Type B pancreatic cell (in vitro differentiated cells): Measurements from ENCODE around the gene BPIFA1. TPM values are rescaled to one million over a fixed set of nuclear protein-coding genes. Genes with fewer than 3 reads are reported as not detected.

ENCODE experiments used
- DNase-seq: peaks from one replicate; pipeline ENCODE4 v3.0.0; 2021; ENCODE audit warnings: mixed read lengths; ENCODE audit not compliant: unreplicated experiment; ENCODE audit errors: extremely low spot score
- H3K27ac Mint-ChIP-seq: 2 replicates; pipeline ENCODE4 v1.8.0; 2021; ENCODE audit warnings: mild to moderate bottlenecking, mixed read lengths
- H3K27me3 Mint-ChIP-seq: 2 replicates; pipeline ENCODE4 v1.8.0; 2021; ENCODE audit warnings: mixed read lengths
- H3K36me3 Mint-ChIP-seq: 2 replicates; pipeline ENCODE4 v1.8.0; 2021; ENCODE audit warnings: mixed read lengths
- H3K4me1 Mint-ChIP-seq: one replicate; pipeline ENCODE4 v1.8.0; 2021; ENCODE audit warnings: mixed read lengths; ENCODE audit not compliant: unreplicated experiment
- H3K4me3 Mint-ChIP-seq: 2 replicates; pipeline ENCODE4 v1.8.0; 2021; ENCODE audit warnings: mild to moderate bottlenecking, mixed read lengths
- H3K9me3 Mint-ChIP-seq: 2 replicates; pipeline ENCODE4 v1.8.0; 2021; ENCODE audit warnings: mixed read lengths
- long read RNA-seq: library from polyadenylated mRNA; unstranded; transcript quantifications from one replicate; pipeline ENCODE4 v2.0.0, GENCODE V29; 2020
- total RNA-seq: library from RNA; stranded (reverse); gene quantifications from 2 replicates; pipeline ENCODE4 v1.2.1, GENCODE V29; 2021; ENCODE audit warnings: low replicate concordance
- TF ChIP-seq, protein P1 (sequence below): fragments of 200-600 bp; sonication (generic); conservative IDR thresholded peaks from 2 replicates; pipeline ENCODE4 v1.5.0; 2021; ENCODE audit warnings: antibody characterized with exemption, mild to moderate bottlenecking

The BPIFA1 gene
- 0.69 and 0.97 TPM in 2 replicates for total RNA-seq
- long read RNA-seq, partial matches to known transcripts: 0 of 2 reads
- long read RNA-seq, other reads (novel, unspliced or antisense): 0 of 2 reads

DNA sequence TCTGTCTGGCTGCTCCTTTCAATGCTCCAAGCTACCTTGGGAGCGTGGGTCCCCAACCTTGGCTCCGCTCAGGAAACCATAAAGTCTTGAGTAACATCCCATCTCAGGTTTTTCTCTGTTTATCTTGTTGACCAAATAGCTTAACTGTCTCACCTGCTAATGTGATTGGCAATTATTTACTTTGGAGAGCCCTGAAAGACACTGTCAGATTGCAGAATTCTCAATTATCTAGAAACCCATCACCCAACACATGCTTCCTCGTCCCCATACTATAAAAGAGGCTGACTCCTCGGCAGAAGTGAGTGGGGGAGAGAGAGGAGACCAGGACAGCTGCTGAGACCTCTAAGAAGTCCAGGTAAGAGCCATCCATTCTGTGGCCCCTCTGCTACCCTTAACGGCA is at the start of gene BPIFA1:
Gene BPIFA1 (plus strand): TSS at position 301 of the 400 bp plus-strand sequence. CDS start 1,716 bp downstream, outside the sequence.
- no peak for DNase-seq
- TF ChIP-seq, protein P1, sequence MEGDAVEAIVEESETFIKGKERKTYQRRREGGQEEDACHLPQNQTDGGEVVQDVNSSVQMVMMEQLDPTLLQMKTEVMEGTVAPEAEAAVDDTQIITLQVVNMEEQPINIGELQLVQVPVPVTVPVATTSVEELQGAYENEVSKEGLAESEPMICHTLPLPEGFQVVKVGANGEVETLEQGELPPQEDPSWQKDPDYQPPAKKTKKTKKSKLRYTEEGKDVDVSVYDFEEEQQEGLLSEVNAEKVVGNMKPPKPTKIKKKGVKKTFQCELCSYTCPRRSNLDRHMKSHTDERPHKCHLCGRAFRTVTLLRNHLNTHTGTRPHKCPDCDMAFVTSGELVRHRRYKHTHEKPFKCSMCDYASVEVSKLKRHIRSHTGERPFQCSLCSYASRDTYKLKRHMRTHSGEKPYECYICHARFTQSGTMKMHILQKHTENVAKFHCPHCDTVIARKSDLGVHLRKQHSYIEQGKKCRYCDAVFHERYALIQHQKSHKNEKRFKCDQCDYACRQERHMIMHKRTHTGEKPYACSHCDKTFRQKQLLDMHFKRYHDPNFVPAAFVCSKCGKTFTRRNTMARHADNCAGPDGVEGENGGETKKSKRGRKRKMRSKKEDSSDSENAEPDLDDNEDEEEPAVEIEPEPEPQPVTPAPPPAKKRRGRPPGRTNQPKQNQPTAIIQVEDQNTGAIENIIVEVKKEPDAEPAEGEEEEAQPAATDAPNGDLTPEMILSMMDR: no peak
- H3K4me1 Mint-ChIP-seq: no peaks in the 10 kb centered on the region
- H3K9me3 Mint-ChIP-seq: no peaks in the 10 kb centered on the region
- no peaks in the 10 kb centered on the region for H3K36me3 Mint-ChIP-seq
- no peak within 1 kb of the TSS for H3K27ac Mint-ChIP-seq
- peaks cover 57% of the 10 kb centered on the region for H3K27me3 Mint-ChIP-seq
- H3K4me3 Mint-ChIP-seq: no peak within 1 kb of the TSS

DNA sequence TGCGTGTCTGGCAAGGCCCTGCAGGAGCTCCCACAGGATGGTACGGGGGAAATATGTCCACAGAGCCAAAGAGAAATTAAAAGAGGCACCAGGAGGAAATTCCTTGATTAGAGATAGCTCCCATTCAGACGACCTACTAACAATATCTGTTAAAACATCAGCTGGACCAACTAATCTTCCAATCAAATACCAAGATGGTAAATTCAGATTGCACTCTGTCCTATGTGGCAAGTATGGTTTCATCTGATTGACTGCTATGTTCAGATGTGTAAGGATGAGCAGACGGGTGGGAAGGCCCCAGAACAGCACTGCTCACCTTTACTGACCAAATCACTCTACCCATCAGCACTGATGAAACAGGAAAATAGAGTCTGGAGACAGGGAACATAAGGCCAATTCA is 48.3 kb upstream of the BPIFA1 start:
- Mint-ChIP-seq H3K9me3 (peaks cover 7% of the 10 kb centered on the region), H3K36me3 (no peaks in the 10 kb centered on the region), H3K4me1 (no peaks in the 10 kb centered on the region), H3K4me3 (no peak overlapping the region), H3K27me3 (peaks cover 9% of the 10 kb centered on the region), H3K27ac (no peak overlapping the region)
- TF ChIP-seq, protein P1: no peak
- DNase-seq: no peak

DNA sequence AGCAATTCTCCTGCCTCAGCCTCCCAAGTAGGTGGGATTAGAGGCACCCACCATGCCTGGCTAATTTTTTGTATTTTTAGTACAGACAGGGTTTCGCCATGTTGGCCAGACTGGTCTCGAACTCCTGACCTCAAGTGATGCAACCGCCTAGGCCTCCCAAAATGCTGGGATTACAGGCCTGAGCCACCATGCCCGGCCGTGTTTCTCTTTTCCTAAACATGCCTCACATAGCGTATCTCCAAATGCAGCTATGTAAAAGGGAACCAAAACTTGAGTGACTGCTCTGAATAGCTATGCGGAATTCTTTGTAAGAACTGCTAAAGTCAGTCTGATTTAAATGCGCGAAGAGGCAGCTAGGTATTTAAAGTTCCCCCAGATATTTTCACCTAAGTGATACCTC is 47.4 kb upstream of the BPIFA1 start:
- Mint-ChIP-seq H3K9me3 (peaks cover 1% of the 10 kb centered on the region), H3K27ac (no peak overlapping the region), H3K4me3 (no peak overlapping the region), H3K36me3 (no peaks in the 10 kb centered on the region), H3K27me3 (peaks cover 12% of the 10 kb centered on the region), H3K4me1 (no peaks in the 10 kb centered on the region)
- DNase-seq: no peak
- TF ChIP-seq, protein P1: no peak

DNA sequence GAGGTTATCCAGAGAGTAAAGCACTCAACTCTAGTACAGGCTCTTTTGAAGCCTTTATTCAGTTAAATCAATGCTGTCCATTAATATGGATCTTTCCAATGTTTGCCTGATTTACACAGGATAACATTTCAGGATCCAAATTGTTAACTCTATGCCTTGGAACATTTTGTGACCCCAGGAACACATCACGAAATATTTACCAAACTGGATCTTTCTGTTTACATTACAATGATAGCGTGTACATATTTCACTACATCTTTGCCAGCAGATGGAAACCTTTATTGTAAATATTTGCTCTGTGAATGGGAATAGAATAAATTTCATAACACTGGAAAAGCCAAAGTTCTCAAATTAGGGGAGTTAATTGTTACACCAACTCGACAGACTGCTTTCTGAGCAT is 44.3 kb upstream of the BPIFA1 start:
- H3K4me1 Mint-ChIP-seq: no peaks in the 10 kb centered on the region
- no peak overlapping the region for H3K4me3 Mint-ChIP-seq
- no peaks in the 10 kb centered on the region for H3K36me3 Mint-ChIP-seq
- H3K27me3 Mint-ChIP-seq: peaks cover 22% of the 10 kb centered on the region
- H3K27ac Mint-ChIP-seq: no peak overlapping the region
- TF ChIP-seq, protein P1: no peak
- no peaks in the 10 kb centered on the region for H3K9me3 Mint-ChIP-seq
- DNase-seq: no peak

DNA sequence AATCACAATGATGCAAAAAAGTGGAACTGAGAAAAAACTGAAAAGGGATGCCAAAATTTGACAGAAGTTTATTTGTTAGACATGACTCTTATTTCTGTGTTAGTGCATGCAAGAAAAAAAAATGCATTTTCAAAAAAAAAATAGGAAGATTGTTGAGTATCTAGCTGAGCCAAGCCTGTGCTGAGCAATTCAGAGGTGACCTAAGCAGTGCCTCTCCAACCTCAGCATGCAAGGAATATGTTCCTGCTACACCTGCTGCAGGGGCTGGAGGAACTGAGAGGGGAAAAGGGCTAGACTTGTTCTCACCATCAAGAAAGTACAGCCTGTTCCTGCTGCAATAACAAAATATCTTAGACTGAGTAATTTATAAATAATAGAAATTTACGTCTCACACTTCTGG is 43.8 kb upstream of the BPIFA1 start:
- TF ChIP-seq, protein P1: no peak
- no peak overlapping the region for H3K4me3 Mint-ChIP-seq
- no peaks in the 10 kb centered on the region for H3K36me3 Mint-ChIP-seq
- no peaks in the 10 kb centered on the region for H3K4me1 Mint-ChIP-seq
- no peaks in the 10 kb centered on the region for H3K9me3 Mint-ChIP-seq
- DNase-seq: no peak
- H3K27me3 Mint-ChIP-seq: peaks cover 23% of the 10 kb centered on the region
- no peak overlapping the region for H3K27ac Mint-ChIP-seq
